Measurements from ENCODE around the gene ZNF638. TPM values are rescaled to one million over a fixed set of nuclear protein-coding genes. Genes with fewer than 3 reads are reported as not detected.
A peak's percentile ranks its signal among the peaks of the same experiment; 100 is the strongest.

The ZNF638 gene
- polyA plus RNA-seq, 1 donor: 137 TPM

DNA sequence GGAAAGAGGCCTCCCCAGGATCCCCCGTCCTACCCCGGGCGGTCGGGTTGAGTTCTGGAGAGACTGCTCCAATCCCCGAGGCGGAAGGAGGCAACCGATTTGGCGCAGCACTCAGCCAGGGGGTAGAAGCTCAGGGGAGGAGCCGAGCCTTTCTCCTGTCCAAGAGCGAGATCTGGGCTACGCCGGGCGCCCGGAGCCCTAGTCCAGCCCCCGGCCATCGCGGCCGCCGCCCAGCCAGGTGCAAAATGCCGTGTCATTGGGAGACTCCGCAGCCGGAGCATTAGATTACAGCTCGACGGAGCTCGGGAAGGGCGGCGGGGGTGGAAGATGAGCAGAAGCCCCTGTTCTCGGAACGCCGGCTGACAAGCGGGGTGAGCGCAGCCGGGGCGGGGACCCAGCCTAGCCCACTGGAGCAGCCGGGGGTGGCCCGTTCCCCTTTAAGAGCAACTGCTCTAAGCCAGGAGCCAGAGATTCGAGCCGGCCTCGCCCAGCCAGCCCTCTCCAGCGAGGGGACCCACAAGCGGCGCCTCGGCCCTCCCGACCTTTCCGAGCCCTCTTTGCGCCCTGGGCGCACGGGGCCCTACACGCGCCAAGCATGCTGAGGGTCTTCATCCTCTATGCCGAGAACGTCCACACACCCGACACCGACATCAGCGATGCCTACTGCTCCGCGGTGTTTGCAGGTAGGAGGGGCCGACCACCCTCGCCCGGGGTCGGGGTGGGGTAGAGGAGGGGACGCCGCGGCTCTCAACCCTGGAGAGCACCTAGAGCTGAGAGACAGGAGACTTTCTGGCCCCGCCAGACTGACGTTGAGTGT, 122.0 kb downstream of the ZNF638 start, which contains the start of gene DYSF:
Gene DYSF, plus strand, starts transcription at position 158 of the 817 bp plus-strand sequence.
- peaks cover 52% of the 10 kb centered on the region for H3K27me3 ChIP-seq (ENCODE audit: control insufficient read depth, insufficient read depth, low read length)
- no peaks in the 10 kb centered on the region for H3K36me3 ChIP-seq (ENCODE audit: control insufficient read depth, insufficient read depth, low read length)
- peak within 1 kb of the TSS; percentile 30 for H3K4me3 ChIP-seq (ENCODE audit: low read length)
- DNase-seq: peak in 1 of 2 donors; percentile 37
- no CpG with 5 or more reads among the region's 66 CpGs for WGBS (ENCODE audit: insufficient coverage, low lambda C conversion rate)
- peaks cover 4% of the 10 kb centered on the region for H3K9me3 ChIP-seq (ENCODE audit: control insufficient read depth, low read depth, low read length)
- peaks cover 18% of the 10 kb centered on the region for H3K4me1 ChIP-seq (ENCODE audit: control insufficient read depth, insufficient read depth, low read length)
- no peak within 1 kb of the TSS for H3K27ac ChIP-seq (ENCODE audit: low read length)

DNA sequence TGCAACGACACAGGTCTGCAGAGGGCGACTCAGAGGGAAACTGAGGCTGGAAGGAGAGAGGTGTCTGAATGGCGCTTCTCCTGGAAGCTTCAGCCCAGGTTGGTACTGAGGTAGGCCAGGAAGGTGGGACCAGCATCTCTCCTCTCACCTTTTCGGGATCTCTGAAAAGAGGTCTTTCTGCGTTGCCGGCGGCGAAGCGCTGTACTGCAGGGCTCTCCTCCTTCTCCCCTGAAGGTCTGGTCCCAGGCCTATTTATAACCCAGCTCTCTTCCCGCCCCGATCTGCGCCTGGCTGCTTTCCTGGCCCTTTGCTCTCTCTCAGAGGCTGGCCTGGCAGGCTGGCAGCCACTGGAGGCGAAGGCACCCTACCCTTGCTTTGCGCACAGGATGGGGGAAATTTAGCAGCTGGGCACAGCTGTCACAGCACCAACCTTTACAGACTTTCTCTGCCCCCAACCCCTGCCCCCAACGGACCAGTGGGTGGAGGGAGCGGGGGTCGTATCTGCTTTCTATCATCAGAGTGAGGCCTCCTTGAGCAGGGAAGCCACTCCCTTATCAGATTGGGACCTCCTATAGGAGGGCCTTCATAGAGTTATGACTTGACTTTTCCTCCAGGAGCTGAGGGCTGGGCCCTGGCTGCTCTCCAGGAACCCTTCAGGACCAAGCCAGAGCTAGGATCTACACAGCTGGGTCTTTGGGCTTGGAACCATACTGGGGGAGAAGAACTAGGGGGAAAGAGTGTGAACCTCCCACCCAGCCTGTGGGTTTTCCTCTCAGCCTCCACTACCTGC, 122.8 kb downstream of the ZNF638 start:
- Histone ChIP-seq H3K27ac (ENCODE audit: low read length) (no peak overlapping the region), H3K9me3 (ENCODE audit: control insufficient read depth, low read depth, low read length) (peaks cover 4% of the 10 kb centered on the region), H3K4me3 (ENCODE audit: low read length) (peak overlapping the region; percentile 30), H3K36me3 (ENCODE audit: control insufficient read depth, insufficient read depth, low read length) (no peaks in the 10 kb centered on the region), H3K27me3 (ENCODE audit: control insufficient read depth, insufficient read depth, low read length) (peaks cover 52% of the 10 kb centered on the region), H3K4me1 (ENCODE audit: control insufficient read depth, insufficient read depth, low read length) (peaks cover 18% of the 10 kb centered on the region)
- WGBS (ENCODE audit: insufficient coverage, low lambda C conversion rate): no CpG with 5 or more reads among the region's 17 CpGs
- DNase-seq: no peak

DNA sequence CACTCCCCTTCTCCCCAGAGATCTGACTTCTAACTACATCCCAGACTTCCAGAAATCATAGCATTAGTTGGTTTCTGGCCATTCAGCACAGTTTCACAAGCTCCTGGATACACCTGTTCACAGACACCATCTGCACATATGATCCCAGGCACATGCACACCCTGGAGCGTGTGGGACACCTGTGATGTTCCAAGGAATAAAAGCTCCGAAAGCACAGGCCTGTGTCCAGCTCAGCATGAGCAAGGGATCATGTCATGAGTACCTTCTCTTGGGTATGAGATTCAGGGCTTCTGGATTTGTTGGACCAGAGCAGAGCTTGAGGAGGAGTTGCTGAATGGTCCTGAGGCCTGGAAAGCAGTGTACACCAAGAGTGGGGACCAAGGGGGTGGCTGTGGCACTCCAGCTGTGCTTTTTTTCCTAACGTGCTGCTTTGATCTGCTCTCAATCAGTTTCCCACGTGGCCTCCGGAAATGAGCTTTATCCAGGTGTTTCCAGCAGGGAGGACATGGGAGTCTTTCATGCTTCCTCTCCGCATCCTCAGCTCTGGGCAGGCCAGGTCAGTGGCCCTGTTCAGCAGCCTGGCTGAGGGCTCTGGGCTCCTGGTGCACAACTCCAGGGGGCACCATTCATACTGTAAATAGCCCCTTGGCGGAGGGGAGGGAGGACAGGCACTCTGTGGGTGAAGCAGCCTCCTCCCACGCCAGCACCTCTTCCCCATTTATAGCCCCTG, 123.6 kb downstream of the ZNF638 start:
- WGBS (ENCODE audit: insufficient coverage, low lambda C conversion rate): no CpG with 5 or more reads among the region's 8 CpGs
- Histone ChIP-seq H3K27me3 (ENCODE audit: control insufficient read depth, insufficient read depth, low read length) (peaks cover 45% of the 10 kb centered on the region), H3K4me1 (ENCODE audit: control insufficient read depth, insufficient read depth, low read length) (peaks cover 18% of the 10 kb centered on the region), H3K9me3 (ENCODE audit: control insufficient read depth, low read depth, low read length) (peaks cover 4% of the 10 kb centered on the region), H3K4me3 (ENCODE audit: low read length) (no peak overlapping the region), H3K27ac (ENCODE audit: low read length) (no peak overlapping the region), H3K36me3 (ENCODE audit: control insufficient read depth, insufficient read depth, low read length) (no peaks in the 10 kb centered on the region)
- no peak for DNase-seq

DNA sequence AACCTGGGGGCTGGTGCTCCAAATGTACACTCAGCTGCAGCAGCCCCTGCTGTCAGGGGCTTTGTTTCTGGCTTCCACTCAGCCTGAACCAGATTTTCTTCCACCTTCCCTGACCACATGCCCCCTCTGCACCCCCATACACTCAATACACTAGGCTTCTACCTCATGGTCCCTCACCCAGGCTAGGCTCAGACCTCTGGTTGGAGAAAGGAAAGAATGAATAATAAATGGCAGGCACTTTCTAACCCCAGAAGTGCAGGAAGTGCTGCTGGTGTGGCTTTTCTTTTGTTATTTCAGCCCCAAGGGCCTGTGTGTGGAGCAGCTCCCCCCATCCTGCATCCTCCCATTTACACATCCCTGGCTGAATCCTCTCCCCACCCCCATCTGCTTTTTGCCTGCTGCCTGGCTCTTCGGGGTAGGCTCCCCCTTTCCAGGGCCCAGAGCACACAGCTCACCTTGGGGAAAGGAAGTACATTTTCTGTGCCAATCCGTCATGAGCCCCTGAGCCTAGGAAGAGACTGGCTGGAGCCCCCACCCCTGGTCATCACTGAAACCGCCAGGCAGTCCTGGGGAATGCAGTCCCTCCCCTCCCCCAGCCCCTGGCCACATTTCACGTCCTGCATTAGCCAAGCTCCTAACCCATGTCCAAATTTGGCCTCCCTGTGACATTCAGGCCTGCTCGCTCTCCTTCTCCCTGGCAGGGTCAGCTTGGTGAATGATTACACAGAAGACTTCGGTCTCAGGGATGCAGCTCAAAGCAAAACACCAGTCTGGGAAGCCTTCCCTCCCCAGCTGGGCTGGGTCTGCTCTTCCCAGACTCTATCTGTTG, 124.4 kb downstream of the ZNF638 start:
- WGBS (ENCODE audit: insufficient coverage, low lambda C conversion rate): no CpG with 5 or more reads among the region's 6 CpGs
- Histone ChIP-seq H3K4me1 (ENCODE audit: control insufficient read depth, insufficient read depth, low read length) (peaks cover 18% of the 10 kb centered on the region), H3K27me3 (ENCODE audit: control insufficient read depth, insufficient read depth, low read length) (peaks cover 44% of the 10 kb centered on the region), H3K9me3 (ENCODE audit: control insufficient read depth, low read depth, low read length) (peaks cover 4% of the 10 kb centered on the region), H3K36me3 (ENCODE audit: control insufficient read depth, insufficient read depth, low read length) (no peaks in the 10 kb centered on the region), H3K4me3 (ENCODE audit: low read length) (no peak overlapping the region), H3K27ac (ENCODE audit: low read length) (no peak overlapping the region)
- DNase-seq: no peak

DNA sequence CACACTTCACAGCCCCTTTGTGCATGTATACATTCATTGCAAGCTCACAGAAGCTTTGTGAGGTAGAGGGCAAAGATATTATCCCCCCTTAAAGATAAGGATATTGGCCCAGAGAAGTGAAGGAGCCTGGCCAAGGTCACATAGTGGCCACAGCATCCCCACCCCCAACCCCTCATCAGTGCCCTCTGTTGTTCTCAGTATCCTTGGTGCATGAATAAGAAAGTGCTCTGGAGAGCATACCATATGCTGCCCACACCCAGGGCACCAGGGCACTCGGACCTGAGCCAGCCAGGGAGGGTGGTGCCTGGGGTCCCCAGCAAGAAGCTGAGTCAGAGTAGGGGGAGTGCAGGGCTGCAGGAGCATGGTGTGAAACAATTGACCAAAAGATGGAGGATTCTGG, 125.0 kb downstream of the ZNF638 start:
- H3K27ac ChIP-seq (ENCODE audit: low read length): no peak overlapping the region
- no CpG with 5 or more reads among the region's 1 CpG for WGBS (ENCODE audit: insufficient coverage, low lambda C conversion rate)
- H3K9me3 ChIP-seq (ENCODE audit: control insufficient read depth, low read depth, low read length): peaks cover 4% of the 10 kb centered on the region
- H3K27me3 ChIP-seq (ENCODE audit: control insufficient read depth, insufficient read depth, low read length): peaks cover 38% of the 10 kb centered on the region
- no peaks in the 10 kb centered on the region for H3K36me3 ChIP-seq (ENCODE audit: control insufficient read depth, insufficient read depth, low read length)
- H3K4me1 ChIP-seq (ENCODE audit: control insufficient read depth, insufficient read depth, low read length): peaks cover 18% of the 10 kb centered on the region
- no peak for DNase-seq
- H3K4me3 ChIP-seq (ENCODE audit: low read length): no peak overlapping the region

DNA sequence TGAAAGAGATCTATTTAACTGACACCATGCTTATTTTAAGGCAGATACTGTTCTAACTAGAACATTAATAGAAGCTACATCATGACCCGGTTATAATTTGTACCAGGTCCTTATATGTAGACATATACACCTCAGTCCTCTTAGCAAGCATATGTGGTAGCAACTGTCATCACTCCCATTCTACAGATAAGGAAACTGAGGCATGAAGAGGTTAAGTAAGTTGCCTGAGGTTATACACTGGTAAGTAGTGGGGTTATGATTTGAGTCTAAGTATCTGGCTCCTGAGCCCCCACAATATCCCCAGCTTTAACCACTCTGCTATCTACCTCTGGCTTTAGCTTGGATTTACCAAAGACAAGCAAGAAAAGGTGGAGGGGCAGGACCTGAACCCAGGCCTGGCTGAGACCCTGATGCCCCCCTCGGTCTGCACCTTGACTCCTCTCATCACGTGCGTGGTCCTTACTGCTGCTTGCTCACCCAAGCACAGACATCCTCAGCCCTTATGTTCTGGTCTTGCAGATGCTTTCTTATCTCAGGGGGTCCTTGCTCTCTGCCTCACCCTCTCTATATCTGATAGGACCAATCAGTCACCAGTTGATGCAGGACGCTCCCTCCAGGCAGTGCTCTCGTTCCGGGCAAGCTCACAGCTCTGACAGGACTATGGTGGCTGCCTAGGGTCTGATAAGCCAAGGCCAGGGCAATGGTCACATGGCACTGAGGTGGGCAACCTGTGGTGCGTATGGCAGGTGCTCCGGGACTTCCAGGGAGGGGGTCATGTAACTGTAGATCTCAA, 125.7 kb downstream of the ZNF638 start:
- no CpG with 5 or more reads among the region's 9 CpGs for WGBS (ENCODE audit: insufficient coverage, low lambda C conversion rate)
- Histone ChIP-seq H3K27ac (ENCODE audit: low read length) (no peak overlapping the region), H3K4me1 (ENCODE audit: control insufficient read depth, insufficient read depth, low read length) (peaks cover 18% of the 10 kb centered on the region), H3K9me3 (ENCODE audit: control insufficient read depth, low read depth, low read length) (peaks cover 8% of the 10 kb centered on the region), H3K4me3 (ENCODE audit: low read length) (no peak overlapping the region), H3K27me3 (ENCODE audit: control insufficient read depth, insufficient read depth, low read length) (peaks cover 34% of the 10 kb centered on the region), H3K36me3 (ENCODE audit: control insufficient read depth, insufficient read depth, low read length) (no peaks in the 10 kb centered on the region)
- no peak for DNase-seq

DNA sequence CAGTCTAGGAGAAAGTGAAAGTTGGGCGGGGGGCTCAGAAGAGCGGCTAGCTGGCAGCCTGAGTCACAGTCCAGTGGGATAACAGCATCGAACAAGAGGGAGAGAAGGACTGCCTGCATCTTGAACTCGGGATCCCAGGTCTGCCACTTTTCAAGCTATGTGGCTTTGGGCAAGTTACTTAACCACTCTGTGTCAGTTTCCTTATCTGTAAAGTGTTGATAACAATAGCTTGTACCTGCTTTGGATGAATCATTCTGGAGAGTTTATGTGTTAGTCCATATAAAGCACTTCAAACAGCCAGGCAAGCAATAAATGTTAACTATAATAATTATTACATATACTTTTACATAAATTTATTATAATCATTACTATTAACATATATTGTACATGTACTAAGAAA, 126.3 kb downstream of the ZNF638 start:
- no CpG with 5 or more reads among the region's 4 CpGs for WGBS (ENCODE audit: insufficient coverage, low lambda C conversion rate)
- no peaks in the 10 kb centered on the region for H3K36me3 ChIP-seq (ENCODE audit: control insufficient read depth, insufficient read depth, low read length)
- no peak overlapping the region for H3K4me3 ChIP-seq (ENCODE audit: low read length)
- peaks cover 12% of the 10 kb centered on the region for H3K9me3 ChIP-seq (ENCODE audit: control insufficient read depth, low read depth, low read length)
- no peak for DNase-seq
- H3K27me3 ChIP-seq (ENCODE audit: control insufficient read depth, insufficient read depth, low read length): peaks cover 34% of the 10 kb centered on the region
- no peak overlapping the region for H3K27ac ChIP-seq (ENCODE audit: low read length)
- peaks cover 18% of the 10 kb centered on the region for H3K4me1 ChIP-seq (ENCODE audit: control insufficient read depth, insufficient read depth, low read length)

DNA sequence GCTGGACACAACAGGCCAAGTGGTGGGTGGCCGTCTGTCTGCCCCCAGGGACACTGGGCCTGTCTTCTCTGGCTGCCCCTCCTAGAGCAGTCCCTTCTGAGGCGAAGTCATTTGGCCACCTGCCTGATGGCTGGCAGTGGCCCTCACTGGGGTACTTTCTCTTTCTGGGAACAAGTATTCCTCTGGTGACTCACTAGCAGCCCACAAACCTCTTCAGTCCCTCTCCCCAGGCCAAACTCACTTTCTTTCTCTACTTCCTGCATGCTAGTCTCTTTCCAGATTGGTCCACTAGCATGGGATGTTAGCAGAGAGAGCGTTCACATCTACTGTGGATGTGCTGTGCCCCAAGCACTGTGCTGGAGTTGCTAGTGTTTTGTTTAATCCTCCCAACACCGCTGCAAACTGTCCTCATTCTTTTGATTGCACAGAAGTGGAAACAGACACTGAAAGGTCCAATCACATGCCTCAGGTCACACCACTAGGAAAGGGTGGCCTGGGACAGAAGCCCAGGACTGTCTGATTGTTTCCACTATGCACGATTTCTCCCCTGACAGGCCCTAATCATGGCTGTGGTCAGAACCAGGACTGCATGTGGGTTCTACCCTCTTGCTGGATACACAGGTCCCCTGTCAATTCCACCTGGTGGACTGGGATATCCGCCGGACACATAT, 127.0 kb downstream of the ZNF638 start:
- Histone ChIP-seq H3K4me1 (ENCODE audit: control insufficient read depth, insufficient read depth, low read length) (peaks cover 17% of the 10 kb centered on the region), H3K9me3 (ENCODE audit: control insufficient read depth, low read depth, low read length) (peaks cover 13% of the 10 kb centered on the region), H3K27me3 (ENCODE audit: control insufficient read depth, insufficient read depth, low read length) (peaks cover 33% of the 10 kb centered on the region), H3K36me3 (ENCODE audit: control insufficient read depth, insufficient read depth, low read length) (no peaks in the 10 kb centered on the region), H3K4me3 (ENCODE audit: low read length) (no peak overlapping the region), H3K27ac (ENCODE audit: low read length) (no peak overlapping the region)
- DNase-seq: no peak
- no CpG with 5 or more reads among the region's 7 CpGs for WGBS (ENCODE audit: insufficient coverage, low lambda C conversion rate)

DNA sequence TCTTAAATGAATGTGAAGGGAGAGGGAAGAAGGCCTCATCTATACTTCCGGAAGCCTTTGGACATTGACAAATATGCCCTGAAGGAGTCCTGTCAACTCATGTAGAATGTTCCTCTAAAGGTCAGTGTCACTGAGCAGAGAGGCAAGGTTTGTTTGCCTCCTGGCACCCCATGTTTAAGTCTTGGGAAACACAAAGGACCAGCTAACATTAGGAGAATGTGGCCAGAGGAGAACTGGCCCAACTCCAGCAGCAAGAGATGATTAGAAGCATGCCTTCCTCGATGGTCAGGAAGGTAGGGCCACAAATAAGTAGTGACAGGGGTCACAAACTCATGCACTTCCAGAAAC, 127.5 kb downstream of the ZNF638 start:
- no peak for DNase-seq
- H3K27ac ChIP-seq (ENCODE audit: low read length): no peak overlapping the region

More for the DNA sequence above, 127.5 kb downstream of the ZNF638 start:
- H3K27me3 ChIP-seq (ENCODE audit: control insufficient read depth, insufficient read depth, low read length): peaks cover 32% of the 10 kb centered on the region
- no peak overlapping the region for H3K4me3 ChIP-seq (ENCODE audit: low read length)
- H3K9me3 ChIP-seq (ENCODE audit: control insufficient read depth, low read depth, low read length): peaks cover 11% of the 10 kb centered on the region
- no CpG with 5 or more reads among the region's 2 CpGs for WGBS (ENCODE audit: insufficient coverage, low lambda C conversion rate)
- no peaks in the 10 kb centered on the region for H3K36me3 ChIP-seq (ENCODE audit: control insufficient read depth, insufficient read depth, low read length)
- H3K4me1 ChIP-seq (ENCODE audit: control insufficient read depth, insufficient read depth, low read length): peaks cover 12% of the 10 kb centered on the region
